GM23338 (cell line): ENCODE measurements around the gene TPM3. TPM values are rescaled to one million over a fixed set of nuclear protein-coding genes. Genes with fewer than 3 reads are reported as not detected.

Source experiments
- ATAC-seq: fragments of 200-7000 bp; cut with Tn5 transposase; 3 replicates; pipeline ENCODE4 v1.9.1; 2020
- DNase-seq: peaks from one replicate; pipeline ENCODE4 v3.0.0-alpha.2; 2015; ENCODE audit warnings: low spot score
- H2AFZ ChIP-seq: fragments of 200-600 bp; sonication (generic); 2 replicates; pipeline ENCODE4 v1.8.0; 2016; ENCODE audit warnings: antibody characterized with exemption, mild to moderate bottlenecking, moderate library complexity
- H3F3A ChIP-seq: fragments of 200-600 bp; sonication (generic); replicated peaks from 2 replicates; pipeline ENCODE4 v1.8.0; 2017; ENCODE audit warnings: antibody characterized with exemption, mixed run types, low read depth
- H3K27ac ChIP-seq: fragments of 200-600 bp; sonication (generic); 2 replicates; pipeline ENCODE4 v1.6.1; 2016; ENCODE audit warnings: low read depth
- H3K27me3 ChIP-seq: fragments of 200-600 bp; sonication (generic); 2 replicates; pipeline ENCODE4 v1.8.0; 2016; ENCODE audit warnings: mild to moderate bottlenecking, mixed run types, moderate library complexity; ENCODE audit not compliant: insufficient read depth
- H3K36me3 ChIP-seq: fragments of 200-600 bp; sonication (generic); 2 replicates; pipeline ENCODE4 v1.8.0; 2016; ENCODE audit warnings: mild to moderate bottlenecking; ENCODE audit not compliant: insufficient read depth
- H3K4me1 ChIP-seq: fragments of 200-600 bp; sonication (generic); 2 replicates; pipeline ENCODE4 v1.8.0; 2016; ENCODE audit warnings: mild to moderate bottlenecking, moderate library complexity; ENCODE audit not compliant: insufficient read depth
- H3K4me2 ChIP-seq: fragments of 200-600 bp; sonication (generic); 2 replicates; pipeline ENCODE4 v1.7.1; 2017; ENCODE audit warnings: mixed run types
- H3K4me3 ChIP-seq: fragments of 200-600 bp; sonication (generic); 2 replicates; pipeline ENCODE4 v1.6.1; 2016; ENCODE audit warnings: mixed run types
- H3K79me2 ChIP-seq: fragments of 200-600 bp; sonication (generic); replicated peaks from 2 replicates; pipeline ENCODE4 v1.8.0; 2017; ENCODE audit warnings: mild to moderate bottlenecking; ENCODE audit not compliant: insufficient read depth
- H3K9me2 ChIP-seq: fragments of 200-600 bp; sonication (generic); 2 replicates; pipeline ENCODE4 v1.8.0; 2017; ENCODE audit not compliant: insufficient read depth
- H4K20me1 ChIP-seq: fragments of 200-600 bp; sonication (generic); replicated peaks from 2 replicates; pipeline ENCODE4 v1.8.0; 2017; ENCODE audit warnings: mild to moderate bottlenecking; ENCODE audit not compliant: insufficient read depth
- H3K27ac Mint-ChIP-seq: 2 replicates; pipeline ENCODE4 v1.8.0; 2020; ENCODE audit warnings: inconsistent platforms, mild to moderate bottlenecking, moderate library complexity, mixed read lengths
- H3K27me3 Mint-ChIP-seq: 3 replicates; pipeline ENCODE4 v1.8.0; 2022; ENCODE audit warnings: low read depth, mild to moderate bottlenecking, moderate library complexity, mixed read lengths, inconsistent platforms; ENCODE audit not compliant: insufficient read depth, poor library complexity
- H3K36me3 Mint-ChIP-seq: 3 replicates; pipeline ENCODE4 v1.8.0; 2021; ENCODE audit warnings: low read depth, mild to moderate bottlenecking, inconsistent platforms, moderate library complexity, mixed read lengths
- H3K4me1 Mint-ChIP-seq: 3 replicates; pipeline ENCODE4 v1.8.0; 2020; ENCODE audit warnings: mild to moderate bottlenecking, inconsistent platforms, mixed read lengths
- H3K4me3 Mint-ChIP-seq: 3 replicates; pipeline ENCODE4 v1.8.0; 2021; ENCODE audit warnings: moderate library complexity, mild to moderate bottlenecking, inconsistent platforms, mixed read lengths
- H3K9me3 Mint-ChIP-seq: 3 replicates; pipeline ENCODE4 v1.8.0; 2020; ENCODE audit warnings: moderate library complexity, mild to moderate bottlenecking, inconsistent platforms, mixed read lengths
- CREB1 ChIP-seq: fragments of 250-450 bp; sonication (Bioruptor Pico); IDR thresholded peaks from 2 replicates; pipeline ENCODE4 v1.5.0; 2020; ENCODE audit warnings: low read depth, mild to moderate bottlenecking, moderate library complexity
- CTCF ChIP-seq, 2 experiments: fragments of 200-600 bp in 1 of 2; sonication (generic) in 1 of 2; conservative IDR thresholded peaks; 2 replicates each; pipeline versions ENCODE4 v1.5.1 to v1.6.1; 2016 to 2017; ENCODE audit warnings: antibody characterized with exemption in 2 of 2, low read depth in 2 of 2, mild to moderate bottlenecking in 2 of 2, moderate library complexity in 1 of 2
- ETS1 ChIP-seq: IDR thresholded peaks from 2 replicates; pipeline ENCODE4 v1.6.1; 2016; ENCODE audit warnings: antibody characterized with exemption
- EZH2 ChIP-seq: fragments of 200-600 bp; sonication (generic); IDR thresholded peaks from one replicate; pipeline ENCODE4 v1.8.0; 2017; ENCODE audit warnings: antibody characterized with exemption, mild to moderate bottlenecking, low read depth; ENCODE audit not compliant: unreplicated experiment
- EZH2phosphoT487 ChIP-seq: fragments of 200-600 bp; sonication (generic); IDR thresholded peaks from one replicate; pipeline ENCODE4 v1.8.1; 2018; ENCODE audit warnings: antibody characterized with exemption; ENCODE audit not compliant: unreplicated experiment
- JUNB ChIP-seq: IDR thresholded peaks from one replicate; pipeline ENCODE4 v1.6.1; 2016; ENCODE audit warnings: antibody characterized with exemption; ENCODE audit not compliant: unreplicated experiment
- NANOG ChIP-seq: IDR thresholded peaks from 2 replicates; pipeline ENCODE4 v1.6.1; 2016; ENCODE audit warnings: antibody characterized with exemption, borderline replicate concordance
- POLR2AphosphoS5 ChIP-seq: IDR thresholded peaks from 2 replicates; pipeline ENCODE4 v1.6.1; 2016; ENCODE audit warnings: antibody characterized with exemption, low read depth
- REST ChIP-seq: IDR thresholded peaks from one replicate; pipeline ENCODE4 v1.6.1; 2018; ENCODE audit warnings: antibody characterized with exemption; ENCODE audit not compliant: unreplicated experiment
- STAT1 ChIP-seq: IDR thresholded peaks from one replicate; pipeline ENCODE4 v1.6.1; 2016; ENCODE audit warnings: antibody characterized with exemption; ENCODE audit not compliant: unreplicated experiment
- ZNF114 ChIP-seq: fragments of 250-450 bp; sonication (Bioruptor Pico); IDR thresholded peaks from 2 replicates; pipeline ENCODE4 v1.5.0; 2020; ENCODE audit warnings: mild to moderate bottlenecking, moderate library complexity
- ZNF331 ChIP-seq: fragments of 250-450 bp; sonication (Bioruptor Pico); IDR thresholded peaks from 2 replicates; pipeline ENCODE4 v1.5.0; 2020; ENCODE audit warnings: low read depth, mild to moderate bottlenecking, moderate library complexity
- ZNF462 ChIP-seq: fragments of 250-450 bp; sonication (Bioruptor Pico); IDR thresholded peaks from 2 replicates; pipeline ENCODE4 v1.5.0; 2020; ENCODE audit warnings: mild to moderate bottlenecking, moderate library complexity
- polyA plus RNA-seq: library from polyadenylated mRNA; unstranded; fragments of >200 nt; fragmentation: Nextera tagmentation; extraction: Ambion mirVana; gene quantifications from 2 replicates; pipeline ENCODE4 v1.2.1, GENCODE V29; 2016
- total RNA-seq: library from RNA; depleted of rRNA; stranded (reverse); fragments of >200 nt; shearing (Covaris generic); gene quantifications from 2 replicates; pipeline ENCODE4 v1.2.3, GENCODE V29; 2014

The TPM3 gene
- total and polyA plus RNA-seq, 2 experiments from 2014 or later: 544 to 747 TPM

- H4K20me1 ChIP-seq: peaks cover 9% of the 10 kb centered on the region
- Mint-ChIP-seq H3K9me3 (no peaks in the 10 kb centered on the region), H3K4me3 (no peak overlapping the region), H3K36me3 (peaks cover 54% of the 10 kb centered on the region), H3K4me1 (no peaks in the 10 kb centered on the region), H3K27ac (no peak overlapping the region), H3K27me3 (peaks cover 3% of the 10 kb centered on the region)
- H3K27ac ChIP-seq: no peak overlapping the region
- no peaks in the 10 kb centered on the region for H3K27me3 ChIP-seq
- no peak for DNase-seq
- peaks cover 10% of the 10 kb centered on the region; the same call in 1 of the 2 replicates for H3F3A ChIP-seq
- no peak overlapping the region for H2AFZ ChIP-seq
- TF ChIP-seq STAT1: no peak
- no peak for TF ChIP-seq EZH2phosphoT487
- no peak for TF ChIP-seq CTCF (conservative IDR thresholded peaks at IDR 0.05; ENCODE audit: low read depth in 2 of 2)
- no peak for TF ChIP-seq NANOG
- no peak for TF ChIP-seq ZNF114
- no peak for TF ChIP-seq REST
- no peak for TF ChIP-seq POLR2AphosphoS5
- TF ChIP-seq CREB1 (CRISPR knock-in tag): no peak
- TF ChIP-seq ZNF462 (CRISPR knock-in tag): no peak
- TF ChIP-seq JUNB: no peak
- no peak for TF ChIP-seq ETS1
- no peak for TF ChIP-seq EZH2
- no peak for TF ChIP-seq ZNF331 (CRISPR knock-in tag)
- no peaks in the 10 kb centered on the region for H3K4me1 ChIP-seq
- no peaks in the 10 kb centered on the region for H3K9me2 ChIP-seq
- H3K36me3 ChIP-seq: peaks cover 28% of the 10 kb centered on the region
- no peak overlapping the region for H3K4me2 ChIP-seq
- no peak overlapping the region for H3K4me3 ChIP-seq
- ATAC-seq: no peak
- H3K79me2 ChIP-seq: no peaks in the 10 kb centered on the region
Measured at GRCh38 chr1:154207262-154207661, 15.4 kb upstream of the TPM3 start.
